ENCODE data around the gene ELMOD1. TPM values are rescaled to one million over a fixed set of nuclear protein-coding genes. Genes with fewer than 3 reads are reported as not detected.

ELMOD1 gene
- total RNA-seq, 2 experiments from 2014 or later: not detected

DNA sequence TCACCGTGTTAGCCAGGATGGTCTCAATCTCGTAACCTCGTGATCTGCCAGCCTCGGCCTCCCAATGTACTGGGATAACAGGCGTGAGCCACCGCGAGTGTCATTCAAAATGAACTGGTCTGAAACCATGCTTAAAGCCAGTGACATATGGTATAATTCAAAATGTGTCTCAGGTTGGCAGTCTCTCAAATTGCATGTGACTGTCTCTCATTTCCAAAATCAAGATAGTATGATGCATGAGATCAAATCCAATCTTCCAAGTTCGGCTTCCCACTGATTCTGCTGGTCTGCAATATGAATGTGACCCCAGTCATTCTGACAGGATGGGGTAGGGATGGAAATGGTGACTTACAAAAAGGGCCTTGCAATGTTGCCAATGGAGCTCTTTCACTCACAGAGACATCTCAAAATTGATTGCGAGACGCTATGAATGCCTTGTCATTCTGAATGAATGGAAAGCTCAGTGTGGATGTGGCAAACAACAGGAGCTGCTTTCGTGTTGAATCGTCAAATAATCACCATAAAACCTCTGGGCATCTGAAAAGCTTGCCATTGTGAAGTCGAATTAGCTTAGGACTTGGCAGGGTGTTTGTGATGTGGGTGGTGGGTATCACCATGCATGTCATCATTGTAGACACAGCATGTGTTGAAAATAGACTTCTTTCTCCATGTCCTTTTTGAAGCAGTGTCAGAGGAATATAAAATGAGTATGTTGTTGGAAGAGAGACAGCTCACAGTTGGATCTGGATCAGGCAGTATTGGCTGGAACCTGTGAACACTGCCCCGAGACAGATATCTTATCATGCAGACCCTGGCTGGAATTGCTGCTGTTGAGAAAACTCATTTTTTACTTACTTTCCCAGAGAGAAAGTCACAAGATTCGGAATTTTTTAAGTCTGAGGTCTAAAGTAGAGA lies 108.7 kb downstream of the ELMOD1 start:
- Mint-ChIP-seq H3K36me3 (ENCODE audit: low read depth) (no peaks in the 10 kb centered on the region), H3K4me1 (ENCODE audit: low read depth) (no peaks in the 10 kb centered on the region), H3K4me3 (no peak overlapping the region), H3K9me3 (no peaks in the 10 kb centered on the region), H3K27ac (no peak overlapping the region), H3K27me3 (peaks cover 51% of the 10 kb centered on the region)
- no peak for ATAC-seq (ENCODE audit: poor library complexity)
- DNase-seq: no peak
- TF ChIP-seq, protein P1, sequence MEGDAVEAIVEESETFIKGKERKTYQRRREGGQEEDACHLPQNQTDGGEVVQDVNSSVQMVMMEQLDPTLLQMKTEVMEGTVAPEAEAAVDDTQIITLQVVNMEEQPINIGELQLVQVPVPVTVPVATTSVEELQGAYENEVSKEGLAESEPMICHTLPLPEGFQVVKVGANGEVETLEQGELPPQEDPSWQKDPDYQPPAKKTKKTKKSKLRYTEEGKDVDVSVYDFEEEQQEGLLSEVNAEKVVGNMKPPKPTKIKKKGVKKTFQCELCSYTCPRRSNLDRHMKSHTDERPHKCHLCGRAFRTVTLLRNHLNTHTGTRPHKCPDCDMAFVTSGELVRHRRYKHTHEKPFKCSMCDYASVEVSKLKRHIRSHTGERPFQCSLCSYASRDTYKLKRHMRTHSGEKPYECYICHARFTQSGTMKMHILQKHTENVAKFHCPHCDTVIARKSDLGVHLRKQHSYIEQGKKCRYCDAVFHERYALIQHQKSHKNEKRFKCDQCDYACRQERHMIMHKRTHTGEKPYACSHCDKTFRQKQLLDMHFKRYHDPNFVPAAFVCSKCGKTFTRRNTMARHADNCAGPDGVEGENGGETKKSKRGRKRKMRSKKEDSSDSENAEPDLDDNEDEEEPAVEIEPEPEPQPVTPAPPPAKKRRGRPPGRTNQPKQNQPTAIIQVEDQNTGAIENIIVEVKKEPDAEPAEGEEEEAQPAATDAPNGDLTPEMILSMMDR (IDR thresholded peaks at IDR 0.05): no peak
- ChIA-PET CTCF (no interaction called here), POLR2A (no interaction called here)
- H3K27ac ChIP-seq (ENCODE audit: low read depth in 1 of 2, low read length in 2 of 2): no peak overlapping the region
- H3K4me3 ChIP-seq (ENCODE audit: low read length): no peak overlapping the region
- peaks cover 4 to 12% of the 10 kb centered on the region in 2 experiments for H3K27me3 ChIP-seq (ENCODE audit: control insufficient read depth in 1 of 2, insufficient read depth in 2 of 2, low read length in 2 of 2)
- intact Hi-C loops (cut with DNase I, micrococcal nuclease): no loop called here
- no peaks in the 10 kb centered on the region for H3K9me3 ChIP-seq (ENCODE audit: control insufficient read depth in 1 of 2, insufficient read depth in 1 of 2, low read length in 2 of 2)
- no peaks in the 10 kb centered on the region for H3K36me3 ChIP-seq (ENCODE audit: insufficient read depth, low read length)
- no peaks in the 10 kb centered on the region for H3K4me1 ChIP-seq (ENCODE audit: insufficient read depth, low read length)

DNA sequence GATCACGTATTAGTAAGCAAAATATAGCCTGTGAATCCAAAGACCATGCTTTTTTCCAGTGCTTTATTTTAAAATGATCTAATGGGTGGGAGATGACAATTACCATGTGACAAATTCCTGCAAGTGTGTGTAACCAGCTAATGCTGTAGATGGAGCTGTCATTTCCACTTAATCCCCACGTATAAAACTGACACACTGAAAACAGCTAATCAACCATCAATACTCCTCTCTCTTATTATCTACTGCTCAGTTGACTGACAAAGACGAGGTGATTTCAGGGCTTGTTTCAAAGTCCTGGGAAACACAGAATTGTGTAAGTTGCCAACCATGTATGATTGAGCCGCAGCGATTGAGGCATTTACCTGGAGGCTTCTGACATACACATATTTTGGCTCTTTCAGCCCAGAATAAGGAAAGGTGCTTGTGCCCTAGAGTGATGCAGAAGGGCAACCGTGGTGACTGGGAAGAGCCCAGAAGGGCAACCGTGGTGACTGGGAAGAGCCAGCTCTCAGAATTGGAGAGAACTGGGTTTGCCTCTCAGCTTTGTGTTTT lies 111.2 kb downstream of the ELMOD1 start:
- Histone ChIP-seq H3K27ac (ENCODE audit: low read depth in 1 of 2, low read length in 2 of 2) (no peak overlapping the region), H3K27me3 (ENCODE audit: control insufficient read depth in 1 of 2, insufficient read depth in 2 of 2, low read length in 2 of 2) (peaks cover 6% of the 10 kb centered on the region in 2 experiments), H3K4me3 (ENCODE audit: low read length) (no peak overlapping the region), H3K36me3 (ENCODE audit: insufficient read depth, low read length) (no peaks in the 10 kb centered on the region), H3K4me1 (ENCODE audit: insufficient read depth, low read length) (no peaks in the 10 kb centered on the region), H3K9me3 (ENCODE audit: control insufficient read depth in 1 of 2, insufficient read depth in 1 of 2, low read length in 2 of 2) (no peaks in the 10 kb centered on the region)
- Mint-ChIP-seq H3K4me3 (no peak overlapping the region), H3K4me1 (ENCODE audit: low read depth) (no peaks in the 10 kb centered on the region), H3K36me3 (ENCODE audit: low read depth) (no peaks in the 10 kb centered on the region), H3K27ac (no peak overlapping the region), H3K27me3 (peaks cover 49% of the 10 kb centered on the region), H3K9me3 (no peaks in the 10 kb centered on the region)
- ATAC-seq (ENCODE audit: poor library complexity) (no peak), DNase-seq (no peak)
- TF ChIP-seq, protein P1 (IDR thresholded peaks at IDR 0.05): no peak
- intact Hi-C loops (cut with DNase I, micrococcal nuclease): no loop called here
- CTCF ChIA-PET: no interaction called here
- POLR2A ChIA-PET: no interaction called here

DNA sequence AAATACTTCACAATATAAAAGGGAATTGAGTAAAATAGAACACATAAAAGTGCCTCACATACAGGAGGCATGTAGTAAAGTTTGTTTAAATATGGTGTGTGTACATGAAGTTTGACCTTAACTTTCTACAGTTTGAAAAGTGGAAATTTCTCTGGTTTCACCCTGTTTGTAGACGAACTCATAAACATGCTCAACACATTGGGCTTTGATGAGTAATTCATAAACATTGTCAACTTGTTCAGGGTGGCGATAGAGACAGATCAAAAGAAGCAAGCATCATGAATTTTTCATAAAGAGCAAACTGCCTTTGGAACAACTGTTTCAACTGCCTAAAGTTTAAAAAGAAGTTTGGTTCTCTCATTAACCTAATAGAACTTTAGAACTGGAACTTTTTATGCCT lies 111.8 kb downstream of the ELMOD1 start:
- H3K27me3 Mint-ChIP-seq: peaks cover 55% of the 10 kb centered on the region
- H3K9me3 Mint-ChIP-seq: no peaks in the 10 kb centered on the region
- no peak overlapping the region for H3K27ac Mint-ChIP-seq
- no peak overlapping the region for H3K4me3 Mint-ChIP-seq
- ChIA-PET POLR2A (no interaction called here), CTCF (no interaction called here)
- no peak for DNase-seq
- Histone ChIP-seq H3K4me1 (ENCODE audit: insufficient read depth, low read length) (no peaks in the 10 kb centered on the region), H3K27me3 (ENCODE audit: control insufficient read depth in 1 of 2, insufficient read depth in 2 of 2, low read length in 2 of 2) (peaks cover 6% of the 10 kb centered on the region in 2 experiments), H3K27ac (ENCODE audit: low read depth in 1 of 2, low read length in 2 of 2) (no peak overlapping the region), H3K36me3 (ENCODE audit: insufficient read depth, low read length) (no peaks in the 10 kb centered on the region), H3K4me3 (ENCODE audit: low read length) (no peak overlapping the region), H3K9me3 (ENCODE audit: control insufficient read depth in 1 of 2, insufficient read depth in 1 of 2, low read length in 2 of 2) (no peaks in the 10 kb centered on the region)
- H3K4me1 Mint-ChIP-seq (ENCODE audit: low read depth): no peaks in the 10 kb centered on the region
- intact Hi-C loops (cut with DNase I, micrococcal nuclease): no loop called here
- no peak for ATAC-seq (ENCODE audit: poor library complexity)
- no peaks in the 10 kb centered on the region for H3K36me3 Mint-ChIP-seq (ENCODE audit: low read depth)
- TF ChIP-seq, protein P1 (IDR thresholded peaks at IDR 0.05): no peak

All from CD4-positive, alpha-beta T cell (primary cell).